K562 (cell line): Measurements from ENCODE around the gene TRIM2. TPM values are rescaled to one million over a fixed set of nuclear protein-coding genes. Genes with fewer than 3 reads are reported as not detected.

ENCODE experiments used
- ATAC-seq: fragments of 200-7000 bp; cut with Tn5 transposase; 3 replicates; pipeline ENCODE4 v1.9.1; 2020; ENCODE audit warnings: moderate library complexity
- BruUV-seq: library from RNA; stranded (reverse); fragments of 400-500 nt; replicated peaks from 2 replicates; lab custom pipeline; 2021; lab: Mats Ljungman, UMichigan
- CTCF ChIA-PET: fragments of 300-600 bp; formaldehyde crosslinking; extraction: SDS; loops from one replicate; lab custom pipeline; 2021; ENCODE audit warnings: low intra/inter-chr PET ratio; lab: Yijun Ruan, JAX
- POLR2A ChIA-PET: fragments of 300-600, 350-650 bp; sonication (Branson Sonifier 250); formaldehyde crosslinking; extraction: SDS; loops from one replicate; lab custom pipeline; 2021; ENCODE audit warnings: antibody characterized with exemption, inconsistent platforms; lab: Yijun Ruan, JAX
- DNase-seq, 4 experiments: peaks; one replicate each; pipeline versions ENCODE4 v3.0.0 to v3.0.0-alpha.2; 2011 to 2018; ENCODE audit warnings: low spot score in 3 of 4, mixed read lengths in 3 of 4; ENCODE audit errors: extremely low read depth in 1 of 4
- FAIRE-seq: peaks from 2 replicates; lab custom pipeline; 2011; peaks lifted over from hg19 to GRCh38; lab: Jason Lieb, UNC
- H2AFZ ChIP-seq: 2 replicates; pipeline ENCODE4 v1.6.0; 2011; ENCODE audit warnings: low read depth, low read length, control low read depth, inconsistent platforms
- H3K27ac ChIP-seq: fragments of 200-600 bp; 3 replicates; pipeline ENCODE4 v1.8.0; 2011; ENCODE audit warnings: low read depth, mild to moderate bottlenecking, control low read depth, inconsistent platforms, low read length, moderate library complexity, mixed read lengths; ENCODE audit errors: extremely low read depth
- H3K27me3 ChIP-seq, 2 experiments: fragments of 300-600 bp in 1 of 2; 2 replicates in 1 of 2; 3 replicates in 1 of 2; pipeline versions ENCODE4 v1.6.0 to v1.8.0; 2011; ENCODE audit warnings: inconsistent platforms in 2 of 2, low read length in 2 of 2, mild to moderate bottlenecking in 1 of 2, mixed read lengths in 1 of 2, moderate library complexity in 1 of 2; ENCODE audit not compliant: control insufficient read depth in 2 of 2, insufficient read depth in 2 of 2
- H3K36me3 ChIP-seq: fragments of 300-600 bp; 3 replicates; pipeline ENCODE4 v1.8.0; 2011; ENCODE audit warnings: mild to moderate bottlenecking, low read length, inconsistent platforms; ENCODE audit not compliant: control insufficient read depth, insufficient read depth
- H3K4me1 ChIP-seq, 2 experiments: fragments of 200-600 bp in 1 of 2; replicated peaks in 1 of 2; 2 replicates in 1 of 2; 3 replicates in 1 of 2; pipeline versions ENCODE4 v1.5.1 to v1.8.0; 2011; ENCODE audit warnings: inconsistent platforms in 2 of 2, low read length in 2 of 2, mild to moderate bottlenecking in 1 of 2, mixed read lengths in 1 of 2, moderate library complexity in 1 of 2; ENCODE audit not compliant: control insufficient read depth in 2 of 2, insufficient read depth in 2 of 2
- H3K4me2 ChIP-seq: 2 replicates; pipeline ENCODE4 v1.6.1; 2011; ENCODE audit warnings: low read length, control low read depth, inconsistent platforms, mixed read lengths; ENCODE audit not compliant: insufficient read depth
- H3K4me3 ChIP-seq: fragments of 200-600 bp; sonication (generic), shearing (Covaris generic); 2 replicates; pipeline ENCODE4 v1.5.1; 2016; ENCODE audit warnings: control low read depth, inconsistent platforms
- H3K79me2 ChIP-seq: fragments of 200-600 bp; 3 replicates; pipeline ENCODE4 v1.8.0; 2011; ENCODE audit warnings: low read length, inconsistent platforms; ENCODE audit not compliant: control insufficient read depth, insufficient read depth
- H3K9ac ChIP-seq, 2 experiments: 2 replicates each; pipeline versions ENCODE4 v1.6.0 to v1.6.1; 2011; ENCODE audit warnings: low read depth in 2 of 2, low read length in 2 of 2, control low read depth in 1 of 2, inconsistent platforms in 1 of 2, mild to moderate bottlenecking in 1 of 2, mixed read lengths in 1 of 2; ENCODE audit not compliant: insufficient read depth in 1 of 2
- H3K9me1 ChIP-seq: one replicate; pipeline ENCODE4 v1.6.0; 2011; ENCODE audit warnings: inconsistent platforms, mild to moderate bottlenecking, low read length, moderate library complexity; ENCODE audit not compliant: control insufficient read depth, insufficient read depth
- H3K9me3 ChIP-seq: replicated peaks from 2 replicates; pipeline ENCODE4 v1.5.1; 2011; ENCODE audit warnings: low read depth, low read length, inconsistent platforms; ENCODE audit not compliant: control insufficient read depth, insufficient read depth
- H4K20me1 ChIP-seq: replicated peaks from 2 replicates; pipeline ENCODE4 v1.6.1; 2011; ENCODE audit warnings: low read length, inconsistent platforms, mixed read lengths; ENCODE audit not compliant: control insufficient read depth, insufficient read depth
- FOSL1 ChIP-seq: fragments of 200-800 bp; sonication (Bioruptor generic); conservative IDR thresholded peaks from 2 replicates; pipeline ENCODE4 v1.6.1; 2016; ENCODE audit warnings: missing genetic modification characterization, missing compliant biosample characterization
- FOXM1 ChIP-seq, 2 experiments: fragments of 450-650 bp in 1 of 2; sonication (generic) in 1 of 2; formaldehyde crosslinking in 1 of 2; IDR thresholded peaks; 2 replicates each; pipeline versions ENCODE4 v1.6.1 to v1.9.0; 2017 to 2022; ENCODE audit warnings: low read depth in 2 of 2, mild to moderate bottlenecking in 2 of 2, missing genetic modification reagents in 1 of 2, moderate library complexity in 1 of 2
- NFRKB ChIP-seq: fragments of 450-650 bp; IDR thresholded peaks from 2 replicates; pipeline ENCODE4 v1.6.1; 2016; ENCODE audit warnings: low read depth
- ZNF384 ChIP-seq: IDR thresholded peaks from 2 replicates; pipeline ENCODE4 v1.6.1; 2012; ENCODE audit warnings: low read depth, low read length, improper control_type of control experiment
- WGBS: fragments of 100-300 bp; shearing (Covaris generic); methylation state at CpG from one replicate; pipeline ENCODE4 v1.1.6; 2016; ENCODE audit warnings: low coverage, mixed read lengths; ENCODE audit not compliant: insufficient coverage; ENCODE audit errors: missing lambda C conversion rate; 5-methylcytosine and 5-hydroxymethylcytosine counted together
- in situ Hi-C: fragments of 300-500 bp; cut with MboI; formaldehyde crosslinking; loops from 4 replicates; pipeline ENCODE4 v1.15.0; 2018; ENCODE audit warnings: inconsistent platforms, mixed read lengths
- intact Hi-C: fragments of 100-400 bp; cut with micrococcal nuclease; formaldehyde crosslinking; loops from 2 replicates; pipeline ENCODE4 v1.14.2; 2022
- polyA plus RNA-seq, 8 experiments: library from polyadenylated mRNA; depleted of rRNA in 4 of 8; stranded (reverse) in 5 of 8; unstranded in 3 of 8; fragments of >200 nt; fragmentation: Nextera tagmentation in 2 of 8; fragmentation: Illumina TruSeq in 1 of 8; extraction: Ambion mirVana in 2 of 8; extraction: Trizol in 1 of 8; gene quantifications; 2 replicates each; pipeline versions ENCODE4 v1.2.1 to v1.2.3, GENCODE V29; 2011 to 2014; ENCODE audit warnings: inconsistent platforms in 1 of 8, missing spikeins in 1 of 8
- total RNA-seq, 7 experiments: library from RNA; depleted of rRNA in 6 of 7; stranded (reverse); fragments of >200 nt in 6 of 7; fragmentation: Illumina TruSeq in 2 of 7; extraction: Trizol in 2 of 7; gene quantifications; 2 replicates each; pipeline versions ENCODE4 v1.2.1 to v1.2.3, GENCODE V29; 2011 to 2021; ENCODE audit warnings: low replicate concordance in 1 of 7

Gene TRIM2
- total and polyA plus RNA-seq, 9 of the 15 experiments (the other 6 are each of a cell fraction or from before 2014, with no cell fraction given), result 0.01 to 0.41 (median 0.13) TPM; not detected in 1

DNA sequence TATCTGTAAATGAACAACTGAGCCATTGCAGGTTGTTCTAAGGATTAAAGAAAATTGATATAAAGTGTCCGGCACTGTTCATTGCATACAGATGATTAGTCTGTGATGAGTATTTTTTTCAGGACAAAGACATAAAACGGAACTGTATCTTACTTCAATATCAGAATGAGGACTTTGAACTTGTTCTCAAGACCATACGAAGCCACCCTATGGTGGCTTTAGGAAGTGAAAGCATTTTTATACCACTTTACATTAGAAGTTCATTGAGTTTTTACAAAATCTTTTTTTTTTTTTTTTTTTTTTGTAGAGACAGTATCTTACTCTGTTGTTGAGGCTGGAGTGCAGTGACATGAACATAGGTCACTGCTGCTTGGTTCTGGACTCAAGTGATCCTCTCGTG is 45.2 kb upstream of the TRIM2 start:
- Histone ChIP-seq H3K9ac (no peak overlapping the region), H3K4me1 (peaks cover 0 to 2% of the 10 kb centered on the region in 2 experiments; a peak in 2 of 5 replicates), H4K20me1 (no peaks in the 10 kb centered on the region), H3K9me1 (peaks cover 3% of the 10 kb centered on the region), H3K4me2 (no peak overlapping the region), H3K27me3 (peaks cover 5 to 16% of the 10 kb centered on the region in 2 experiments; a peak in 4 of 5 replicates), H3K9me3 (no peaks in the 10 kb centered on the region), H2AFZ (no peak overlapping the region), H3K27ac (no peak overlapping the region), H3K4me3 (no peak overlapping the region), H3K79me2 (no peaks in the 10 kb centered on the region), H3K36me3 (no peaks in the 10 kb centered on the region)
- CTCF ChIA-PET, result no interaction called here
- ATAC-seq (peak; percentile 23; the same call in 1 of the 3 replicates), DNase-seq (no peak), FAIRE-seq (no peak)
- WGBS, result 8% methylated on average over 4 of the region's 4 CpGs
- TF ChIP-seq ZNF384, result 0 out of 2 replicates have a peak, but pooled peaks have one; percentile 5
- no peak for TF ChIP-seq FOXM1 (IDR thresholded peaks at IDR 0.05; ENCODE audit: low read depth)
- TF ChIP-seq FOXM1 (CRISPR knock-in tag; IDR thresholded peaks at IDR 0.05; ENCODE audit: low read depth), result no peak
- no TSS peak for BruUV-seq
- in situ Hi-C loops, result loop anchor here (10.0 kb wide), 1 partner anchor 416 kb away; no protein-coding TSS in a partner anchor
- POLR2A ChIA-PET, result no interaction called here
- intact Hi-C loops, result no loop called here

DNA sequence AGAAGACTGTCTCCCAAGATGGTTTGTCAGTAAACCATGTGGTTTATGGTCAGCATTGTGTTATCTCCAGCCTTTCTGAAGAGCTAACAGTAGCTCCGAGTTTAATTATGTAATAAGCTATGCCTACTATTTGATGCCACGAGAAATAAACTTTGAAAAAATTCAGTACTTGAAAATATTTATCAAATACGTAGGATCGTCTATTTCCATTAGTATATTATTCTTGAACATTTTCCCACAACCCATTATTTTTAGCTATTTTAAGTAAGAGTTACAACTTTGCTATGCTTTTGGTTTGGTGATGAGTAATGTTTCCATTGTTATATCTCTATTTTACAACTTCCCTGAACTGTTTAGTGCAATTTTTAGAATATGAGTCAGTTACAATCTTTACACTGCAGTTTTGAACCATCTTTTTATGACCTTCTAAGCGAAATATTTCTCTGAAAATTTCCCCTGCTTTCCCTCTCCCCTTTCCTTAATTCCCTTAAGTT is 44.5 kb upstream of the TRIM2 start:
- peaks cover 2 to 12% of the 10 kb centered on the region in 2 experiments; a peak in 3 of 5 replicates for H3K27me3 ChIP-seq
- H3K4me3 ChIP-seq, result no peak overlapping the region
- no peak overlapping the region for H3K9ac ChIP-seq
- H3K36me3 ChIP-seq, result no peaks in the 10 kb centered on the region
- BruUV-seq, result no TSS peak
- no peak overlapping the region for H3K4me2 ChIP-seq
- H3K9me3 ChIP-seq, result no peaks in the 10 kb centered on the region
- no peaks in the 10 kb centered on the region for H3K79me2 ChIP-seq
- intact Hi-C loops, result no loop called here
- no peaks in the 10 kb centered on the region for H3K4me1 ChIP-seq
- ATAC-seq (no peak), FAIRE-seq (no peak), DNase-seq (no peak)
- no peak overlapping the region for H3K27ac ChIP-seq
- in situ Hi-C loops, result loop anchor here (10.0 kb wide), 1 partner anchor 415 kb away; no protein-coding TSS in a partner anchor
- H4K20me1 ChIP-seq, result no peaks in the 10 kb centered on the region
- ChIA-PET CTCF (interaction anchor here (0.6 kb wide), 1 partner anchor 9 kb away, joined by 4 read pairs; no protein-coding TSS in a partner anchor), POLR2A (interaction anchor here (0.9 kb wide), 1 partner anchor 222 kb away, joined by 3 read pairs; no protein-coding TSS in a partner anchor)
- H2AFZ ChIP-seq, result no peak overlapping the region
- 0% methylated on average over 5 of the region's 5 CpGs for WGBS
- peak; percentile 40; the same call in 1 of the 2 replicates for TF ChIP-seq FOSL1 (tag)
- no peak for TF ChIP-seq NFRKB
- H3K9me1 ChIP-seq, result peaks cover 3% of the 10 kb centered on the region
